Measurements from ENCODE around the gene COL6A3. TPM values are rescaled to one million over a fixed set of nuclear protein-coding genes. Genes with fewer than 3 reads are reported as not detected.

The COL6A3 gene
- total and polyA plus RNA-seq, 2 of the 13 experiments (the other 11 are each of a cell fraction or from before 2014, with no cell fraction given) = 0.03 TPM; not detected in 1

- FAIRE-seq (no peak), DNase-seq (ENCODE audit: low spot score) (no peak), ATAC-seq (no peak)
- CTCF ChIA-PET (ENCODE audit: low intra/inter-chr PET ratio, low total read pairs) = no interaction called here
- Histone ChIP-seq H3K4me2 (ENCODE audit: low read depth, low read length) (no peak overlapping the region), H3K9ac (ENCODE audit: insufficient read depth, low read depth, low read length) (no peak overlapping the region), H3K27me3 (ENCODE audit: control insufficient read depth in 1 of 2, insufficient read depth in 2 of 2, low read length in 2 of 2) (peaks cover 3 to 56% of the 10 kb centered on the region in 2 experiments; a peak in 4 of 5 replicates), H3K27ac (ENCODE audit: extremely low read length, insufficient read depth, low read length) (no peak overlapping the region), H3K79me2 (ENCODE audit: insufficient read depth, low read length) (no peaks in the 10 kb centered on the region), H3K9me3 (ENCODE audit: low read length) (no peaks in the 10 kb centered on the region), H2AFZ (ENCODE audit: low read length) (no peak overlapping the region), H4K20me1 (ENCODE audit: insufficient read depth, low read length) (no peaks in the 10 kb centered on the region), H3K4me1 (ENCODE audit: insufficient read depth, low read length) (peaks cover 19% of the 10 kb centered on the region), H3K36me3 (replicated peaks in 1 of 2; ENCODE audit: control insufficient read depth in 1 of 2, insufficient read depth in 2 of 2, low read length in 2 of 2) (no peaks in the 10 kb centered on the region), H3K4me3 (replicated peaks in 1 of 3; ENCODE audit: insufficient read depth in 1 of 3, low read depth in 2 of 3, low read length in 3 of 3) (no peak overlapping the region)
- no peak for TF ChIP-seq ZNF256 (CRISPR knock-in tag; conservative IDR thresholded peaks at IDR 0.05)
- TF ChIP-seq AHR (CRISPR knock-in tag; IDR thresholded peaks at IDR 0.05) = no peak
- no peak for TF ChIP-seq GATA4 (IDR thresholded peaks at IDR 0.05; ENCODE audit: borderline replicate concordance, low read depth)
- TF ChIP-seq ZNF570 (CRISPR knock-in tag; IDR thresholded peaks at IDR 0.05; ENCODE audit: borderline replicate concordance) = no peak
- BruUV-seq (replicated peaks) = no TSS peak
- in situ Hi-C loops (cut with HindIII; ENCODE audit: extremely low pct_ligation_motif_present, low pct_unique_long_range_greater_than_20kb) (loop anchor here (10.0 kb wide), 1 partner anchor 165 kb away; no protein-coding TSS in a partner anchor), intact Hi-C loops (cut with micrococcal nuclease; ENCODE audit: unreplicated experiment) (no loop called here)
- WGBS (ENCODE audit: low lambda C conversion rate) = 59% methylated on average over 4 of the region's 4 CpGs
- POLR2A ChIA-PET = no interaction called here
These were observed 94.1 kb downstream of the COL6A3 start for GRCh38 chr2:237319887-237320286.

DNA sequence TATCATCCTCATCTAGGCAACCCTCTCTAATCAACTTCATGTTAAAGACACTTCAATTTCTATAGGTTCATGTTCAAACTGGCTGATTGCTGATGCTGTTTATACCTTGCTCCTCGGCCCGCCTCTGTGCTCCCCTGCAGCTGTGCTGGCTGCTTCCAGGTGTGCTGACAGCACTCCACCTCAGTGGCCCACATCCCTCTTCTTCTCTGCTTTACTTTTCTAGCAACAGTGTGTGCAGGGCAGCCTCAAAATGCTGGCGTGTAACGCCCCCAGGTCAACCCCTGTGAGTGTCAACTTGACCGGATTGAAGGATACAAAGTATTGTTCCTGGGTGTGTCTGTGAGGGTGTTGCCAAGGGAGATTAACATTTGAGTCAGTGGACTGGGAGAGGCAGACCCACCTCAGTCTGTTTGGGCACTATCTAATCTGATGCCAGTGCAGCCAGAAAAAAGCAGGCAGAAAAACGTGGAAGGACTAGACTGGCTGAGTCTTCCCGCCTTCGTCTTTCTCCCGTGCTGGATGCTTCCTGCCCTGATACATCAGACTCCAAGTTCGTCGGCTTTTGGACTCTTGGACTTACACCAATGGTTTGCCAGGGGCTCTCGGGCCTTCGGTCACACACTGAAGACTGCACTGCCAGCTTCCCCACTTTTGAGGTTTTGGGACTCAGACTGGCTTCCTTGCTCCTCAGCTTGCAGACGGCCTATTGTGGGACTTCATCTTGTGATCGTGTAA lies 94.7 kb downstream of the COL6A3 start:
- DNase-seq (ENCODE audit: low spot score) (no peak), ATAC-seq (no peak), FAIRE-seq (no peak)
- no peaks in the 10 kb centered on the region for H3K79me2 ChIP-seq (ENCODE audit: insufficient read depth, low read length)
- H3K27me3 ChIP-seq (ENCODE audit: control insufficient read depth in 1 of 2, insufficient read depth in 2 of 2, low read length in 2 of 2) = peaks cover 4 to 57% of the 10 kb centered on the region in 2 experiments; a peak in 4 of 5 replicates
- no peaks in the 10 kb centered on the region for H4K20me1 ChIP-seq (ENCODE audit: insufficient read depth, low read length)
- H2AFZ ChIP-seq (ENCODE audit: low read length) = no peak overlapping the region
- in situ Hi-C loops (cut with HindIII; ENCODE audit: extremely low pct_ligation_motif_present, low pct_unique_long_range_greater_than_20kb) (no loop called here), intact Hi-C loops (cut with micrococcal nuclease; ENCODE audit: unreplicated experiment) (no loop called here)
- H3K27ac ChIP-seq (ENCODE audit: extremely low read length, insufficient read depth, low read length) = no peak overlapping the region
- CTCF ChIA-PET (ENCODE audit: low intra/inter-chr PET ratio, low total read pairs) = no interaction called here
- no peak overlapping the region for H3K4me2 ChIP-seq (ENCODE audit: low read depth, low read length)
- H3K4me3 ChIP-seq (replicated peaks in 1 of 3; ENCODE audit: insufficient read depth in 1 of 3, low read depth in 2 of 3, low read length in 3 of 3) = no peak overlapping the region
- 26% methylated on average over 15 of the region's 15 CpGs for WGBS (ENCODE audit: low lambda C conversion rate)
- POLR2A ChIA-PET = no interaction called here
- no peak overlapping the region for H3K9ac ChIP-seq (ENCODE audit: insufficient read depth, low read depth, low read length)
- TF ChIP-seq GATAD2A (CRISPR knock-in tag; IDR thresholded peaks at IDR 0.05) = no peak
- TF ChIP-seq DNMT3B (CRISPR knock-in tag; conservative IDR thresholded peaks at IDR 0.05) = no peak
- no peak for TF ChIP-seq RBM22 (optimal IDR thresholded peaks at IDR 0.05; ENCODE audit: low read length)
- TF ChIP-seq HMG20B (CRISPR knock-in tag; conservative IDR thresholded peaks at IDR 0.05) = no peak
- TF ChIP-seq NKX3-1 (CRISPR knock-in tag; IDR thresholded peaks at IDR 0.05) = no peak
- no peak for TF ChIP-seq ZSCAN5A (CRISPR knock-in tag; IDR thresholded peaks at IDR 0.05; ENCODE audit: borderline replicate concordance)
- no peak for TF ChIP-seq ZNF781 (CRISPR knock-in tag; IDR thresholded peaks at IDR 0.05; ENCODE audit: borderline replicate concordance, not compliant biosample characterization)
- TF ChIP-seq GFI1 (CRISPR knock-in tag; IDR thresholded peaks at IDR 0.05; ENCODE audit: borderline replicate concordance) = no peak
- TF ChIP-seq NCOA1 (CRISPR knock-in tag; IDR thresholded peaks at IDR 0.05) = no peak
- peaks cover 21% of the 10 kb centered on the region for H3K4me1 ChIP-seq (ENCODE audit: insufficient read depth, low read length)
- no peaks in the 10 kb centered on the region for H3K9me3 ChIP-seq (ENCODE audit: low read length)
- H3K36me3 ChIP-seq (replicated peaks in 1 of 2; ENCODE audit: control insufficient read depth in 1 of 2, insufficient read depth in 2 of 2, low read length in 2 of 2) = no peaks in the 10 kb centered on the region
- BruUV-seq (replicated peaks) = no TSS peak

All from HepG2 (cell line).